ENCODE results near the gene KSR2. TPM values are rescaled to one million over a fixed set of nuclear protein-coding genes. Genes with fewer than 3 reads are reported as not detected.
"Not testable (repeated sequence)": the region's sequence is repeated elsewhere in the genome, so short reads cannot be mapped to it uniquely, and the experiment has no call there.

KSR2 gene
- total RNA-seq, 4 donors from 2014 or later, result 0.02 to 0.10 TPM; not detected in 2

DNA sequence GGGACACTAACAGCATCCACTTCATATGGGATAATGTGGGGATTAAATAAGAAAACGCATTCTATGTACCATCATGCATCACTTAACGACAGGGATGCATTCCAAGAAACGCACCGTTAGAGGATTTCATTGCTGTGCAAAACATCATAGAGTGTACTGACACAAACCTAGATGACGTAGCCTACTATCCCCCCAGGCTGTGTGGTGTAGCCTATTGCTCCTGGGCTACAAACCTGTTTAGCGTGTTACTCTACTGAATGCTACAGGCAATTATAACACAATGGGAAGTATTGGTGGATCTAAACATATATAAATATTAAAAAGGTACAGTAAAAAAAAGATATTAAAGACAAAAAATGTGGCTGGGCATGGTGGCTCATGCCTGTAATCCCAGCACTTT, 230.6 kb downstream of the KSR2 start:
- Histone ChIP-seq H3K27me3 (no peaks in the 10 kb centered on the region), H3K4me1 (no peaks in the 10 kb centered on the region), H3K27ac (no peak overlapping the region), H3K4me3 (no peak overlapping the region), H3K36me3 (no peaks in the 10 kb centered on the region), H3K9me3 (no peaks in the 10 kb centered on the region)
- DNase-seq (no peak), ATAC-seq (no peak)
- intact Hi-C loops (cut with DNase I; ENCODE audit: low total_unique reads) (no loop called here), in situ Hi-C loops (cut with MboI; ENCODE audit: low sequenced_read_pairs in 4 of 4) (no loop called here)
- TF ChIP-seq POLR2A (IDR thresholded peaks at IDR 0.05), result no peak

DNA sequence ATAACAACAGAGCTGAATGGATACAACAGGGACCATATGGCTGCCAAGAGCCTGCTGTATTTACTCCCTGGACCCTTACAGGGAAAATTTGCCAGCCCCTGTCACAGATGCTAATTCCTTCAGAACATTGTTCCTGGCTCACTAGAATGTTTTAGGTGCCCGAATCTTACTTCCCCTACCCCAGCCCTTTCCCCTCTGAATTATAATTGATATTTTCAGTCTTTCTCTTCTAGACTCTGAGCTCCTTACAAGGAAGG, 235.3 kb downstream of the KSR2 start:
- in situ Hi-C loops (cut with MboI; ENCODE audit: low sequenced_read_pairs in 4 of 4), result no loop called here
- DNase-seq (no peak), ATAC-seq (no peak)
- Histone ChIP-seq H3K36me3 (no peaks in the 10 kb centered on the region), H3K27me3 (no peaks in the 10 kb centered on the region), H3K4me1 (no peaks in the 10 kb centered on the region), H3K27ac (no peak overlapping the region), H3K4me3 (no peak overlapping the region), H3K9me3 (no peaks in the 10 kb centered on the region)
- TF ChIP-seq CTCF (IDR thresholded peaks at IDR 0.05 in 4 of 5, conservative IDR thresholded peaks at IDR 0.05 in 1 of 5), result no peak
- TF ChIP-seq POLR2A (IDR thresholded peaks at IDR 0.05), result no peak
- intact Hi-C loops (cut with DNase I; ENCODE audit: low total_unique reads), result no loop called here

DNA sequence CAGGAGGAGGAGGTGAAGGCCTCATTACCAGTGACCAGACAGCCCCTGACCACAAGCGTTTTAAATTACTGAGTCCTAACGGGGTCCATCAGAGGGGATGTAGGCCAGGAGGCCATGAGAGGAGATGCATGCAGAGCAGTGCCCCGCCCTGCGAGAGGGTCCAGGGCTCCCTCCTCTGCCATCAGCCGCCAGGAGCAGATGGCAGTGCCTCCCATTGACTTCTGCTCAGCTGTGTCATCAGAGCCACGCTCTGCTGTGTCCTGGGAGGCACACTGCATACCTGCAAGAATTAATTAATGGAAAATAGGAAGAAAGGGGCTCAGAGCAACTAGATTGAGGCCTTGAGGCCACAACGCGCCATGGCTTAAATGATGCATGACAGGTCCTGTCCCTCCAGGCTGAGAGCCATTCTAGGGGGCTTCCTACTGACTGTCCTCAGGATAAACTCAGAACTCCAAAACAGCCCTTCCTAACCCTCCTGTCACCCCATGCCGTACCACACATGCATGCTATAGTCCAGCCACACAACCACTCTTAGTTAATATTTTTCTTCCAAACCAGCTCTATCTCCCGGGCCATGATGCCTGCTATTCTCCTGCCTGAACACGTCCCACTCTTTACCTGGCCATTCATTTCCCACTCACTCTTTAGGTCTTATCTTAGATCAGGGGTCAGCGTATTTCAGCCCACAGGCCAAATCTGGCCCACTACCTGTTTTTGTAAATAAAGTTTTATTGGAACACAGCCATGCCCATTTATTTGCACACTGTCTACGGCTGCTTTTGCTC, 235.8 kb downstream of the KSR2 start:
- Histone ChIP-seq H3K9me3 (no peaks in the 10 kb centered on the region), H3K4me3 (no peak overlapping the region), H3K4me1 (no peaks in the 10 kb centered on the region), H3K27ac (no peak overlapping the region), H3K27me3 (no peaks in the 10 kb centered on the region), H3K36me3 (no peaks in the 10 kb centered on the region)
- ATAC-seq (no peak), DNase-seq (no peak)
- intact Hi-C loops (cut with DNase I; ENCODE audit: low total_unique reads) (no loop called here), in situ Hi-C loops (cut with MboI; ENCODE audit: low sequenced_read_pairs in 4 of 4) (no loop called here)
- TF ChIP-seq CTCF (IDR thresholded peaks at IDR 0.05 in 4 of 5, conservative IDR thresholded peaks at IDR 0.05 in 1 of 5), result no peak
- TF ChIP-seq POLR2A (IDR thresholded peaks at IDR 0.05), result no peak

GRCh38 chr12:117731131-117731530, 237.7 kb downstream of the KSR2 start:
- H3K36me3 ChIP-seq; H3K9me3 ChIP-seq; ATAC-seq; H3K4me3 ChIP-seq; intact Hi-C loops (cut with DNase I; ENCODE audit: low total_unique reads); H3K4me1 ChIP-seq; DNase-seq; in situ Hi-C loops (cut with MboI; ENCODE audit: low sequenced_read_pairs in 4 of 4); H3K27ac ChIP-seq; H3K27me3 ChIP-seq: not testable (repeated sequence)

DNA sequence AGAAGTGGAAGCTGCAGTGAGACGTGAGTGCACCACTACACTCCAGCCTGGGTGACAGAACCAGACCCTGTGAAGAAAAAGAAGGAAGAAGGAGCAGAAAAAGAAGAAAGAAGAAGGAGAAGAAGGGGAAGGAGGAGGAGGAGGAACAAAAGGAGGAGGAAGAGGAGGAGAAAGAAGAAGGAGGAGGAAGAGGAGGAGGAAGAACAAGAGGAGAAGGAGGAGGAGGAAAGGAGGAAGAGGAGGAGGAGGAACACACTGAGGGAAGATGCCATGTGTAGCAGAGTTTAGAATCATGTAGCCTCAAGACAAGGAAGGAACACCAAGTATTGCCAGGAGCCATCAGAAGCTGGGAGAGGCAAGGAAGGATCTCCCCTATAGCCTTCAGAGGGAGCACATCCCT, 241.5 kb downstream of the KSR2 start:
- intact Hi-C loops (cut with DNase I; ENCODE audit: low total_unique reads), result no loop called here
- no peak overlapping the region for H3K4me3 ChIP-seq
- no peak for DNase-seq
- H3K9me3 ChIP-seq, result no peaks in the 10 kb centered on the region
- no peak overlapping the region for H3K27ac ChIP-seq
- H3K27me3 ChIP-seq, result no peaks in the 10 kb centered on the region
- ATAC-seq, result no peak
- H3K4me1 ChIP-seq, result no peaks in the 10 kb centered on the region
- in situ Hi-C loops (cut with MboI; ENCODE audit: low sequenced_read_pairs in 4 of 4), result no loop called here
- no peaks in the 10 kb centered on the region for H3K36me3 ChIP-seq
- TF ChIP-seq CTCF (IDR thresholded peaks at IDR 0.05 in 4 of 5, conservative IDR thresholded peaks at IDR 0.05 in 1 of 5), result no peak
- no peak for TF ChIP-seq POLR2A (IDR thresholded peaks at IDR 0.05)

DNA sequence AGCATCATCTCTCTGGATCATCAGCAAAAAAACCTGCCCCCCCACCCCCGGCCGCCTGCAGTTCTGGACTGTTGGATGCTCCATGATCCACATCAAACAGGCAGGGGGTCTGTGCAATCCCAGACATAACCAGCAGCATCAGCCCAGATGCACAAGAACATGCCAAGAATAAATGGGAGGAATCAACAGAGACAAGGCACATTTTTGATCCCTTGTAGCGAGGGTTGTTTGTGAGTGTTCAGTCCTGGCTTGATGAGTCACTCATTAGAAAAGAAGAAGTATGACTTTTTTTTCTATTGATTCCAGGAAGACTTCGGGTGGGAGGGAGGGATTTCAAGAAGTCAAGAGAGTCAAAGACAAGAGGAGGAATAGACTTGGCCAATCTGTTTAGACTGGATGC, 244.2 kb downstream of the KSR2 start:
- no peak for ATAC-seq
- Histone ChIP-seq H3K27me3 (no peaks in the 10 kb centered on the region), H3K36me3 (no peaks in the 10 kb centered on the region), H3K4me3 (no peak overlapping the region), H3K9me3 (no peaks in the 10 kb centered on the region), H3K27ac (no peak overlapping the region), H3K4me1 (no peaks in the 10 kb centered on the region)
- no peak for DNase-seq
- in situ Hi-C loops (cut with MboI; ENCODE audit: low sequenced_read_pairs in 4 of 4), result no loop called here
- intact Hi-C loops (cut with DNase I; ENCODE audit: low total_unique reads), result no loop called here
- no peak for TF ChIP-seq POLR2A (IDR thresholded peaks at IDR 0.05)

All from gastrocnemius medialis (tissue), 4 donors.